DOHH2 (cell line): ENCODE results near the gene PCLO.

ENCODE experiments used
- EZH2phosphoT487 ChIP-seq: fragments of 200-600 bp; sonication (generic); IDR thresholded peaks from 2 replicates; pipeline ENCODE4 v1.6.1; 2017; ENCODE audit warnings: borderline replicate concordance, mild to moderate bottlenecking, antibody characterized with exemption, low read length, moderate library complexity, mixed read lengths
- TF ChIP-seq, protein P1 (sequence below): fragments of 200-600 bp; sonication (generic); IDR thresholded peaks from one replicate; pipeline ENCODE4 v1.5.1; 2014; ENCODE audit warnings: antibody characterized with exemption, mild to moderate bottlenecking, low read depth, low read length; ENCODE audit not compliant: poor library complexity, severe bottlenecking

DNA sequence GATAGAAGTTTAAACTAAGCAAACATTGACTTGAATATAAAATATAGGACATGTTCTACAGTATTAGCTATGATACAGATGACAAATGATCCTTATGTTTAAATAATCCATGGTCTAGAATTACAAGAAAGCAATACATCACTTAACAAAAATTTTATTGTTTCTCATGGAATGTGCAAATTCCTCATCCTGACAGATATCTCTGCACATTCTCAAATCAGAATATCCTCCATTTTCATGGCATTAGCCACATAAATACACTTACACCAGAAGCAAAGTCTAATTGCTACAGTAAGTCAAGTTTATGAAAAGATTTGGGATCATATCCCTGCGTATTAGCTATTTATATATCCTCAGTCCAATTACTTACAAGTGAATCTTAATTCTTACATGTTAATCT lies 57.6 kb downstream of the PCLO start:
- TF ChIP-seq, protein P1, sequence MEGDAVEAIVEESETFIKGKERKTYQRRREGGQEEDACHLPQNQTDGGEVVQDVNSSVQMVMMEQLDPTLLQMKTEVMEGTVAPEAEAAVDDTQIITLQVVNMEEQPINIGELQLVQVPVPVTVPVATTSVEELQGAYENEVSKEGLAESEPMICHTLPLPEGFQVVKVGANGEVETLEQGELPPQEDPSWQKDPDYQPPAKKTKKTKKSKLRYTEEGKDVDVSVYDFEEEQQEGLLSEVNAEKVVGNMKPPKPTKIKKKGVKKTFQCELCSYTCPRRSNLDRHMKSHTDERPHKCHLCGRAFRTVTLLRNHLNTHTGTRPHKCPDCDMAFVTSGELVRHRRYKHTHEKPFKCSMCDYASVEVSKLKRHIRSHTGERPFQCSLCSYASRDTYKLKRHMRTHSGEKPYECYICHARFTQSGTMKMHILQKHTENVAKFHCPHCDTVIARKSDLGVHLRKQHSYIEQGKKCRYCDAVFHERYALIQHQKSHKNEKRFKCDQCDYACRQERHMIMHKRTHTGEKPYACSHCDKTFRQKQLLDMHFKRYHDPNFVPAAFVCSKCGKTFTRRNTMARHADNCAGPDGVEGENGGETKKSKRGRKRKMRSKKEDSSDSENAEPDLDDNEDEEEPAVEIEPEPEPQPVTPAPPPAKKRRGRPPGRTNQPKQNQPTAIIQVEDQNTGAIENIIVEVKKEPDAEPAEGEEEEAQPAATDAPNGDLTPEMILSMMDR, result no peak
- TF ChIP-seq EZH2phosphoT487, result no peak
